Measurements from ENCODE around the gene ITIH4. TPM values are rescaled to one million over a fixed set of nuclear protein-coding genes. Genes with fewer than 3 reads are reported as not detected.

Gene ITIH4
- total RNA-seq, 1 donor from 2014 or later = 5.9 TPM

DNA sequence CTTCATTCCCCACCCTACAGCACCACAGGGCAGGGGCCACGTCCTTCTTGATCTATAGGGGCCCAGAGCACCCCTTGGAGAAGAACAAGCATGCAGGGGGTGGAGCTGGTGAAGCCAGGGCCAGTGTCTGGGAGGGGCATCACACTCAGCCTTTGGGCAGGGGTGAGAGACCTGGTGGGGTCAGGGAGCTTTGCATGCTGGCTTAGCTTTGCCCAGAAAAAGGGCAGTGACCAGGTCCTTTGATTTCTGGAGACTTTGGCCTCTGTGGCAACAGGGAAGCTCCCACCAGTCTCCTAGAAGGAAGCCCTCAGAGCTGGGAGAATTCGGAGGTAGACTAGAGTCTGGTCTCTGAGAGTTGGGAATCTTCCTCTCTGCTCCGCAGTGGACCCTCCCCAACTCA is 990 bp downstream of the ITIH4 start:
- Histone ChIP-seq H3K27me3 (no peaks in the 10 kb centered on the region), H3K9me3 (no peaks in the 10 kb centered on the region), H3K4me3 (no peak overlapping the region), H3K4me1 (peaks cover 19% of the 10 kb centered on the region), H3K36me3 (no peaks in the 10 kb centered on the region), H3K27ac (no peak overlapping the region)
- intact Hi-C loops (cut with DNase I) = no loop called here
- DNase-seq (ENCODE audit: extremely low spot score in 2 of 2) = no peak
- TF ChIP-seq POLR2AphosphoS5 (IDR thresholded peaks at IDR 0.05; ENCODE audit: insufficient read depth in 1 of 2, low read depth in 1 of 2) = no peak
- TF ChIP-seq, protein P1, sequence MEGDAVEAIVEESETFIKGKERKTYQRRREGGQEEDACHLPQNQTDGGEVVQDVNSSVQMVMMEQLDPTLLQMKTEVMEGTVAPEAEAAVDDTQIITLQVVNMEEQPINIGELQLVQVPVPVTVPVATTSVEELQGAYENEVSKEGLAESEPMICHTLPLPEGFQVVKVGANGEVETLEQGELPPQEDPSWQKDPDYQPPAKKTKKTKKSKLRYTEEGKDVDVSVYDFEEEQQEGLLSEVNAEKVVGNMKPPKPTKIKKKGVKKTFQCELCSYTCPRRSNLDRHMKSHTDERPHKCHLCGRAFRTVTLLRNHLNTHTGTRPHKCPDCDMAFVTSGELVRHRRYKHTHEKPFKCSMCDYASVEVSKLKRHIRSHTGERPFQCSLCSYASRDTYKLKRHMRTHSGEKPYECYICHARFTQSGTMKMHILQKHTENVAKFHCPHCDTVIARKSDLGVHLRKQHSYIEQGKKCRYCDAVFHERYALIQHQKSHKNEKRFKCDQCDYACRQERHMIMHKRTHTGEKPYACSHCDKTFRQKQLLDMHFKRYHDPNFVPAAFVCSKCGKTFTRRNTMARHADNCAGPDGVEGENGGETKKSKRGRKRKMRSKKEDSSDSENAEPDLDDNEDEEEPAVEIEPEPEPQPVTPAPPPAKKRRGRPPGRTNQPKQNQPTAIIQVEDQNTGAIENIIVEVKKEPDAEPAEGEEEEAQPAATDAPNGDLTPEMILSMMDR (IDR thresholded peaks at IDR 0.05) = no peak

DNA sequence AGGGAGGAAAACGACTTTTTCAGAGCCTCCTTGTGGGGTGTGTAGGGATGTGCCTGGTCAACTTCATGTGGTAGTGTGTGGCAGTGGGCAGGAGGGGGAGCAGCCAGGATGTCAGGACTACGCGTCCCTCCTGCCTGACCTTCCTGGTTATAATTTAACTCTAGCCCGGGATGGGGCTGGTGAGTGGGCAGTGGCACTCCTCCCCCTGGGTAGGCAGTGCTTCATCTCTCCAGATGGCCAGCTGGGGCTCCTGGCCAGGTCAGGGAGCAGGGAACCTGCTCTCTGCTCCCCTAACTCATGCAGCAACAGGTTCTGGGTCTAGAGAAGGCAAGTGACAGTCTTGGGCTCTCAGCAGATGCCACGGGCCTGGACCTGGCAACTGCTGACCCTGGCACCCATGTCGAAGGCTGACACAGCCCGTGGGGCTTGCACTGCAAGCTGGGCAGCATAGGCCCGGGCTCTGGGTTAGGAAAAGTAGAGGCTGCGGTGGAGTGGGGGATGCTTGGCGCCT is 2.6 kb downstream of the ITIH4 start:
- intact Hi-C loops (cut with DNase I) = no loop called here
- TF ChIP-seq POLR2A (IDR thresholded peaks at IDR 0.05) (no peak), POLR2AphosphoS5 (IDR thresholded peaks at IDR 0.05; ENCODE audit: insufficient read depth in 1 of 2, low read depth in 1 of 2) (no peak)
- TF ChIP-seq, protein P1 (IDR thresholded peaks at IDR 0.05) = no peak
- peaks cover 19% of the 10 kb centered on the region for H3K4me1 ChIP-seq
- no peaks in the 10 kb centered on the region for H3K9me3 ChIP-seq
- no peaks in the 10 kb centered on the region for H3K27me3 ChIP-seq
- DNase-seq (ENCODE audit: extremely low spot score in 2 of 2) = no peak
- H3K27ac ChIP-seq = no peak overlapping the region
- no peaks in the 10 kb centered on the region for H3K36me3 ChIP-seq
- no peak overlapping the region for H3K4me3 ChIP-seq

- no peak for TF ChIP-seq POLR2AphosphoS5 (IDR thresholded peaks at IDR 0.05; ENCODE audit: insufficient read depth in 1 of 2, low read depth in 1 of 2)
- TF ChIP-seq, protein P1 (IDR thresholded peaks at IDR 0.05) = no peak
- TF ChIP-seq POLR2A (IDR thresholded peaks at IDR 0.05) = no peak
- intact Hi-C loops (cut with DNase I) = no loop called here
- Histone ChIP-seq H3K27me3 (no peaks in the 10 kb centered on the region), H3K4me3 (no peak overlapping the region), H3K4me1 (peaks cover 19% of the 10 kb centered on the region), H3K36me3 (no peaks in the 10 kb centered on the region), H3K9me3 (no peaks in the 10 kb centered on the region), H3K27ac (no peak overlapping the region)
- DNase-seq (ENCODE audit: extremely low spot score in 2 of 2) = no peak
Observed at GRCh38 chr3:52827441-52827840, 3.0 kb downstream of the ITIH4 start.

DNA sequence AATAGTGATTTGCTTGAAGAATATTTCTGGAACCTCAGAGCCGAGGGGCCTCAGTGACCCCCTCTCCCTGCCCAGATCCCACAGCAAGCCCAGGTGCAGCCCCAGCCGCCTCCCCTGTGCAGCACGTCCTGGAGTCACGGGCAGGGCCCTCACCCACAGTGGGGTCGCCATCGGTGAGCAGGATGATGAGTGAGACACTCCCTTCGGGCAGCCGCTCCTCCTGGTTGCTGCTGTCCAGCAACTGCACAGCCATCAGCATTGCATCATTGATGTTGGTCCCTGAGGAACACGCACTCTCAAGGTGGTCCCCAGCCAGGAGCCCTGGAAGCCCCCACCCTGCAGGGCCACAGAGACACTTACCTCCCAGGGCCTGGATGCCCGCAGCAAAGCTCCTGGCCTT is 6.4 kb downstream of the ITIH4 start:
- Histone ChIP-seq H3K27ac (no peak overlapping the region), H3K27me3 (no peaks in the 10 kb centered on the region), H3K4me1 (no peaks in the 10 kb centered on the region), H3K4me3 (no peak overlapping the region), H3K9me3 (no peaks in the 10 kb centered on the region), H3K36me3 (no peaks in the 10 kb centered on the region)
- TF ChIP-seq, protein P1 (IDR thresholded peaks at IDR 0.05) = no peak
- no peak for TF ChIP-seq POLR2A (IDR thresholded peaks at IDR 0.05)
- TF ChIP-seq POLR2AphosphoS5 (IDR thresholded peaks at IDR 0.05; ENCODE audit: insufficient read depth in 1 of 2, low read depth in 1 of 2) = no peak
- intact Hi-C loops (cut with DNase I) = no loop called here
- no peak for DNase-seq (ENCODE audit: extremely low spot score in 2 of 2)

GRCh38 chr3:52822363-52822762 is 8.1 kb downstream of the ITIH4 start:
- Histone ChIP-seq H3K4me3 (no peak overlapping the region), H3K36me3 (no peaks in the 10 kb centered on the region), H3K9me3 (no peaks in the 10 kb centered on the region), H3K4me1 (no peaks in the 10 kb centered on the region), H3K27me3 (no peaks in the 10 kb centered on the region), H3K27ac (no peak overlapping the region)
- no peak for DNase-seq (ENCODE audit: extremely low spot score in 2 of 2)
- TF ChIP-seq POLR2AphosphoS5 (IDR thresholded peaks at IDR 0.05; ENCODE audit: insufficient read depth in 1 of 2, low read depth in 1 of 2) (no peak), POLR2A (IDR thresholded peaks at IDR 0.05) (no peak)
- TF ChIP-seq, protein P1 (IDR thresholded peaks at IDR 0.05) = no peak
- intact Hi-C loops (cut with DNase I) = no loop called here
